ENCODE data around the gene FCGBP. TPM values are rescaled to one million over a fixed set of nuclear protein-coding genes. Genes with fewer than 3 reads are reported as not detected.

The FCGBP gene
- polyA plus RNA-seq, 1 experiment = 0.04 TPM

DNA sequence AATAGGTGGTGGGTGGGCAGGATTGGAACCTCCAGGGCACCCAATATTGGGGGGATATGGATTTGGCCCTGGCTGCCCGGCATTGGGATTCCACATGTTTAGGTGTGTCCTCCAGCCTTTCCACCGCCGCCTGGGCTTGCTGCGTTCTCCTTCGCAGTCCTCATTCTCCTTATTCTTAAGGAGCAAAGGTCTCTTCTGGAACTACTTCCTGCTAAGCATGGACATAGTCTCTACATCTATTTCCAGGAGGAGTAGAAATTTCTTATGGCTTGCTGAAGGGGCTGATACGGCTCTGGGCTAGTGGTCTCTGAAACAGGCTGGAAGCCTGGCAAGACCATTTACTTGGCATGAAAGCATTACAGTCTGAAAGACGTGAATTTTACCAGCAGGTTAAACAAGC is 9.2 kb upstream of the FCGBP start:
- H3K27ac ChIP-seq (ENCODE audit: low read depth, low read length) = no peak overlapping the region
- H3K4me3 ChIP-seq (ENCODE audit: low read depth, low read length) = no peak overlapping the region
- no peaks in the 10 kb centered on the region for H3K9me3 ChIP-seq (ENCODE audit: control insufficient read depth, insufficient read depth, low read length)
- ChIA-PET POLR2A (no interaction called here), CTCF (no interaction called here)
- TF ChIP-seq, protein P1, sequence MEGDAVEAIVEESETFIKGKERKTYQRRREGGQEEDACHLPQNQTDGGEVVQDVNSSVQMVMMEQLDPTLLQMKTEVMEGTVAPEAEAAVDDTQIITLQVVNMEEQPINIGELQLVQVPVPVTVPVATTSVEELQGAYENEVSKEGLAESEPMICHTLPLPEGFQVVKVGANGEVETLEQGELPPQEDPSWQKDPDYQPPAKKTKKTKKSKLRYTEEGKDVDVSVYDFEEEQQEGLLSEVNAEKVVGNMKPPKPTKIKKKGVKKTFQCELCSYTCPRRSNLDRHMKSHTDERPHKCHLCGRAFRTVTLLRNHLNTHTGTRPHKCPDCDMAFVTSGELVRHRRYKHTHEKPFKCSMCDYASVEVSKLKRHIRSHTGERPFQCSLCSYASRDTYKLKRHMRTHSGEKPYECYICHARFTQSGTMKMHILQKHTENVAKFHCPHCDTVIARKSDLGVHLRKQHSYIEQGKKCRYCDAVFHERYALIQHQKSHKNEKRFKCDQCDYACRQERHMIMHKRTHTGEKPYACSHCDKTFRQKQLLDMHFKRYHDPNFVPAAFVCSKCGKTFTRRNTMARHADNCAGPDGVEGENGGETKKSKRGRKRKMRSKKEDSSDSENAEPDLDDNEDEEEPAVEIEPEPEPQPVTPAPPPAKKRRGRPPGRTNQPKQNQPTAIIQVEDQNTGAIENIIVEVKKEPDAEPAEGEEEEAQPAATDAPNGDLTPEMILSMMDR (IDR thresholded peaks at IDR 0.05; ENCODE audit: low read depth, low read length) = no peak
- no peaks in the 10 kb centered on the region for H3K27me3 ChIP-seq (ENCODE audit: control insufficient read depth, insufficient read depth, low read length)
- no peak for DNase-seq (ENCODE audit: low read depth, low spot score)

DNA sequence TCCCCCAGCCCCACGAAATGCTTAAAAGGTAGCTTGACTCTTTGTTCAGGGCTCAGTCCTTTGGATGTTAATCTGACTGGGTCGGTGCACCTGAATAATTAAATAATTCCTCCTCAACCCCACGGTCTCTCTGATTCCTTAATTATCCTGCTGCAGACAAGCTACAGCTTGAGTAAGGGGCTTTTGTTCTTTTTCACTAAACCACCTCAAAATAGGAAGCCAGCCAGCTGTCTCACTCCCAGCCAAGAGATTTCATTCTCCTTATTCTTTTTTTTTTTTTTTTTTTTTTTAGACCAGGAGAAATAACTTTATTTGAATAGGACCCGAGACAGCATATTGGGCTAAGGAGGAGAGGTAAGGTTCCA is 7.9 kb upstream of the FCGBP start:
- no peaks in the 10 kb centered on the region for H3K27me3 ChIP-seq (ENCODE audit: control insufficient read depth, insufficient read depth, low read length)

DNA sequence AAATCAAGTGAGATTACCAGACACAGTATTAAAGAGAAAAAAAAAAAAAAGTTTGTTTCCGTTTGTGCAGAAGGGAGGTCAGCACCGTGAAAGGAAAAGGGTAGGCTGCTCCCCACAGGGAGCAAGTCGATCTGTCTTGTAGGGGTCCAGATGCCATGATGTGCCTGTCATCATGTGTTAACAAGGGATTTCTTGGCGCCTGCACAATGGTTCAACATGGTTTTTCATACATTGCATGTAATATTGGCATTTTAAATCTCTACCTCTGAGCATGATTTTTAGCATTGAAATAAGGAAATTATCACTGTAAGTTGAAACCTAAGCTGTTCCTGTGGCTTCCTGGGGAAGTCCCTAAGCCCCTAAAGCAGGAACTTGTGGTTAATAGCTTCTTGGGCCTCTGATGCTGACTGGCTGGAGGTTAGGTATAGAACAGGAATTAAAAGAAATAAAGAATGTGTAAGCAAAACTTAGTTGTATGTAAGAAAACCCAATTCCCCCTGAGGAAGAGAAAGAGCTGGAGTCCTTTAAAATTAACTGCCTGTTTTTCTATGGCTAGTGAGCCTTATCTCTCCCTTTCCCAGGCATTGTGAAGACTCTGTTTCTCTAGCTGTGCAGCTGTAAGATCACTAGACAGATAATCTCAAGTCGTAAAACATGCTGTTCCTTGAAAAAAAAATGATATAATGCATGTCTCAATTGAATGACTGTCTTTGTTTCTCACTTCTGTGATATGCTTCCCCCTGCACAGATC is 7.4 kb upstream of the FCGBP start:
- Histone ChIP-seq H3K4me3 (ENCODE audit: low read depth, low read length) (no peak overlapping the region), H3K9me3 (ENCODE audit: control insufficient read depth, insufficient read depth, low read length) (no peaks in the 10 kb centered on the region), H3K27me3 (ENCODE audit: control insufficient read depth, insufficient read depth, low read length) (no peaks in the 10 kb centered on the region), H3K27ac (ENCODE audit: low read depth, low read length) (no peak overlapping the region)
- DNase-seq (ENCODE audit: low read depth, low spot score) = no peak
- CTCF ChIA-PET = interaction anchor here (0.6 to 0.9 kb wide), 2 partner anchors 29 to 1895 kb away, joined by 3 read pairs; partner anchors contain the start of gene PSMC4
- TF ChIP-seq, protein P1 (IDR thresholded peaks at IDR 0.05; ENCODE audit: low read depth, low read length) = no peak
- POLR2A ChIA-PET = no interaction called here

More for the DNA sequence above, 7.9 kb upstream of the FCGBP start:
- Histone ChIP-seq H3K9me3 (ENCODE audit: control insufficient read depth, insufficient read depth, low read length) (no peaks in the 10 kb centered on the region), H3K27ac (ENCODE audit: low read depth, low read length) (no peak overlapping the region), H3K4me3 (ENCODE audit: low read depth, low read length) (no peak overlapping the region)
- DNase-seq (ENCODE audit: low read depth, low spot score) = no peak
- ChIA-PET CTCF (interaction anchor here (0.6 to 0.9 kb wide), 3 partner anchors 28 to 1894 kb away, joined by 3 to 9 read pairs (median 3); partner anchors contain the start of gene PSMC4), POLR2A (no interaction called here)
- TF ChIP-seq, protein P1 (IDR thresholded peaks at IDR 0.05; ENCODE audit: low read depth, low read length) = no peak

DNA sequence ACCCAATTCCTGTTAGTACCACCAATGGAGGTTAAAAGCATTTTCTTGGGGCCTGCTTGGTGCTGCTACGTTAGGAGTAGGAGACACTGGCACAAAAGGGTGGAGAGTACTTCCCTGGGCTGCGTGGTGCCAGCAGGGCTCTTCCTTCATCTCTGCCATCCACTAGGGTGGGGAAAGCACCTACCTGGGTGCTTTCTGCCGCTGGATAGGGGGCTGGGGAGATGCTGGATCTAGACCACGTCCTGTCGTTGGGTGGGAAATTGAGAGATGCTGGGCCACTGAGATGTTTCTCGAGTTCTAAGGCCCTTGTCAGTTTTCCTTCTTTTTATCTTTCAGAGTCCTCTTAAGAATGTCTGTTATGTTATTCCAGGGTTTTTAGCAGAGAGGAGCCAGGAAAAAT is 6.7 kb upstream of the FCGBP start:
- ChIA-PET POLR2A (no interaction called here), CTCF (no interaction called here)
- Histone ChIP-seq H3K9me3 (ENCODE audit: control insufficient read depth, insufficient read depth, low read length) (no peaks in the 10 kb centered on the region), H3K27ac (ENCODE audit: low read depth, low read length) (no peak overlapping the region), H3K4me3 (ENCODE audit: low read depth, low read length) (no peak overlapping the region), H3K27me3 (ENCODE audit: control insufficient read depth, insufficient read depth, low read length) (no peaks in the 10 kb centered on the region)
- no peak for DNase-seq (ENCODE audit: low read depth, low spot score)
- TF ChIP-seq, protein P1 (IDR thresholded peaks at IDR 0.05; ENCODE audit: low read depth, low read length) = no peak

DNA sequence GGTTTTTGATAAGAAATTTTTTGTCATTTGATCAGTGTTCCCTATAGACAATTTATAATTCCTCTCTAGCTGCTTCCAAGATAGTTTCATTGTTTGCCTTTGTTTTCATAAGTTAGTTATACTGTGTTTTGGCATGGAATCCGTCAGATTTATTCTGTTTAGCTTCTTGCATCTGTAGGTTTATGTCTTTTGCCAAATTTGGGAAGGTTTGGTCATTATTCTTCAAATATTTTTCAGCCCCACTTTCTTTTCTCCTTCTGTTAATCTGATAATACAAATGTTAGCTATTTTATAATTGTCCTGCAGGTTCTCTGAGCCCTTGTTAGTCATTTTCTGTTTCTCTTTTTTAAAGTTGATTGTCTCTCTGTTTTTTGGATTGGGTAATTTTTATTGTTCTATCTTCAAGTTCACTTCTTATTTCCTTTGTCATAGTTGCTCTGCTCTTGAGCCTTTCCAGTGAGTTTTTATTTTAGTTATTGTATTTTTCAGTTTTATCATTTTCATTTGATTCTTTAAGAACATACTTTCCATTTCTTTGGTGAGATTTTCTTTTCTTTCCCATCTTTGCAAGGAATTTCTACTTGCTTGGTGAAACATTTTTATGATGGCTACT is 5.9 kb upstream of the FCGBP start:
- TF ChIP-seq, protein P1 (IDR thresholded peaks at IDR 0.05; ENCODE audit: low read depth, low read length) = no peak
- DNase-seq (ENCODE audit: low read depth, low spot score) = no peak

More for the DNA sequence above, 5.9 kb upstream of the FCGBP start:
- POLR2A ChIA-PET = no interaction called here
- Histone ChIP-seq H3K4me3 (ENCODE audit: low read depth, low read length) (no peak overlapping the region), H3K27me3 (ENCODE audit: control insufficient read depth, insufficient read depth, low read length) (no peaks in the 10 kb centered on the region), H3K9me3 (ENCODE audit: control insufficient read depth, insufficient read depth, low read length) (no peaks in the 10 kb centered on the region), H3K27ac (ENCODE audit: low read depth, low read length) (no peak overlapping the region)
- CTCF ChIA-PET = no interaction called here

All from AG04450 (cell line).